Omental fat pad (tissue), 4 donors: Measurements from ENCODE around the gene NELFB. TPM values are rescaled to one million over a fixed set of nuclear protein-coding genes. Genes with fewer than 3 reads are reported as not detected.
A peak's percentile ranks its signal among the peaks of the same experiment; 100 is the strongest.

Experiments
- ATAC-seq: fragments of 150-250 bp; one replicate; pipeline ENCODE4 v1.9.1; 2016; ENCODE audit warnings: mild to moderate bottlenecking, moderate library complexity; ENCODE audit not compliant: low FRiP score
- DNase-seq: peaks from one replicate; pipeline ENCODE4 v3.0.0-alpha.2; 2019; ENCODE audit warnings: low spot score
- total RNA-seq, 4 donors: library from RNA; depleted of rRNA; stranded (reverse); fragments of >200 nt; gene quantifications; one replicate each; pipeline ENCODE4 v1.1.0, GENCODE V29; 2016
- TF ChIP-seq, protein P1 (sequence below), 3 donors: fragments of 450-650 bp; IDR thresholded peaks; one replicate each; pipeline ENCODE4 v1.5.1; 2016 to 2017; ENCODE audit warnings: antibody characterized with exemption in 3 of 3, mild to moderate bottlenecking in 3 of 3, moderate library complexity in 2 of 3

NELFB gene
- total RNA-seq, 4 donors from 2014 or later, result 22.2 to 42.8 (median 34.2) TPM

- no peak for ATAC-seq
- TF ChIP-seq, protein P1, sequence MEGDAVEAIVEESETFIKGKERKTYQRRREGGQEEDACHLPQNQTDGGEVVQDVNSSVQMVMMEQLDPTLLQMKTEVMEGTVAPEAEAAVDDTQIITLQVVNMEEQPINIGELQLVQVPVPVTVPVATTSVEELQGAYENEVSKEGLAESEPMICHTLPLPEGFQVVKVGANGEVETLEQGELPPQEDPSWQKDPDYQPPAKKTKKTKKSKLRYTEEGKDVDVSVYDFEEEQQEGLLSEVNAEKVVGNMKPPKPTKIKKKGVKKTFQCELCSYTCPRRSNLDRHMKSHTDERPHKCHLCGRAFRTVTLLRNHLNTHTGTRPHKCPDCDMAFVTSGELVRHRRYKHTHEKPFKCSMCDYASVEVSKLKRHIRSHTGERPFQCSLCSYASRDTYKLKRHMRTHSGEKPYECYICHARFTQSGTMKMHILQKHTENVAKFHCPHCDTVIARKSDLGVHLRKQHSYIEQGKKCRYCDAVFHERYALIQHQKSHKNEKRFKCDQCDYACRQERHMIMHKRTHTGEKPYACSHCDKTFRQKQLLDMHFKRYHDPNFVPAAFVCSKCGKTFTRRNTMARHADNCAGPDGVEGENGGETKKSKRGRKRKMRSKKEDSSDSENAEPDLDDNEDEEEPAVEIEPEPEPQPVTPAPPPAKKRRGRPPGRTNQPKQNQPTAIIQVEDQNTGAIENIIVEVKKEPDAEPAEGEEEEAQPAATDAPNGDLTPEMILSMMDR (IDR thresholded peaks at IDR 0.05), result no peak
These were observed 16.0 kb downstream of the NELFB start for GRCh38 chr9:137270929-137271695.

GRCh38 chr9:137271696-137272076, 16.6 kb downstream of the NELFB start:
- DNase-seq (no peak), ATAC-seq (no peak)
- TF ChIP-seq, protein P1 (IDR thresholded peaks at IDR 0.05), result no peak

More at GRCh38 chr9:137270929-137271695, 16.0 kb downstream of the NELFB start:
- DNase-seq, result no peak

- DNase-seq, result no peak
- TF ChIP-seq, protein P1 (IDR thresholded peaks at IDR 0.05), result no peak
- ATAC-seq, result peak; percentile 8
These were observed 17.3 kb downstream of the NELFB start for GRCh38 chr9:137272241-137273094.

- DNase-seq (no peak), ATAC-seq (no peak)
- TF ChIP-seq, protein P1 (IDR thresholded peaks at IDR 0.05), result no peak
These were observed 18.0 kb downstream of the NELFB start for GRCh38 chr9:137273095-137273490.

- ATAC-seq (no peak), DNase-seq (no peak)
- TF ChIP-seq, protein P1 (IDR thresholded peaks at IDR 0.05), result no peak
These were observed 18.6 kb downstream of the NELFB start for GRCh38 chr9:137273611-137274320.

- ATAC-seq, result no peak
- TF ChIP-seq, protein P1 (IDR thresholded peaks at IDR 0.05), result no peak
- DNase-seq, result no peak
These were observed 20.1 kb downstream of the NELFB start for GRCh38 chr9:137275203-137275587.
